Measurements from ENCODE around the gene SLC43A2.

- TF ChIP-seq CHD4 (IDR thresholded peaks at IDR 0.05; ENCODE audit: borderline replicate concordance) (no peak), CTCF (IDR thresholded peaks at IDR 0.05) (no peak), CBX8 (IDR thresholded peaks at IDR 0.05) (no peak), PHF8 (IDR thresholded peaks at IDR 0.05; ENCODE audit: borderline replicate concordance, low read depth) (no peak), HDAC2 (IDR thresholded peaks at IDR 0.05) (no peak), NFE2L2 (conservative IDR thresholded peaks at IDR 0.05; ENCODE audit: low read length) (no peak), MAX (IDR thresholded peaks at IDR 0.05) (no peak), EHMT2 (IDR thresholded peaks at IDR 0.05; ENCODE audit: low read depth) (no peak)
These were observed 16.9 kb downstream of the SLC43A2 start for GRCh38 chr17:1611715-1612114.
